ENCODE data around the gene DENND2C.

Gene DENND2C

GRCh38 chr1:114660238-114660637 lies 9.6 kb downstream of the DENND2C start:
- no peak overlapping the region for H3K27ac ChIP-seq
- ChIA-PET CTCF (no interaction called here), POLR2A (ENCODE audit: low non-redundant PET) (interaction anchor here (0.5 kb wide), 1 partner anchor 37 kb away, joined by 4 read pairs; no protein-coding TSS in a partner anchor)
- DNase-seq (ENCODE audit: low spot score), result no peak
- TF ChIP-seq CTCF (conservative IDR thresholded peaks at IDR 0.05; ENCODE audit: low read depth), result no peak

- H3K27ac ChIP-seq, result no peak overlapping the region
- no peak for DNase-seq (ENCODE audit: low spot score)
- CTCF ChIA-PET, result interaction anchor here (0.7 kb wide), 1 partner anchor 9 kb away, joined by 3 read pairs; no protein-coding TSS in a partner anchor
- no peak for TF ChIP-seq CTCF (conservative IDR thresholded peaks at IDR 0.05; ENCODE audit: low read depth)
- POLR2A ChIA-PET (ENCODE audit: low non-redundant PET), result no interaction called here
These were observed 18.0 kb downstream of the DENND2C start for GRCh38 chr1:114651893-114652292.

GRCh38 chr1:114648503-114648902 lies 21.3 kb downstream of the DENND2C start:
- CTCF ChIA-PET, result interaction anchor here (0.6 to 0.7 kb wide), 2 partner anchors 309 to 740 kb away, joined by 4 to 5 read pairs; no protein-coding TSS in a partner anchor
- POLR2A ChIA-PET (ENCODE audit: low non-redundant PET), result no interaction called here
- TF ChIP-seq CTCF (conservative IDR thresholded peaks at IDR 0.05; ENCODE audit: low read depth), result no peak
- H3K27ac ChIP-seq, result no peak overlapping the region
- no peak for DNase-seq (ENCODE audit: low spot score)

- DNase-seq (ENCODE audit: low spot score), result no peak
- CTCF ChIA-PET, result interaction anchor here (0.5 kb wide), 1 partner anchor 16 kb away, joined by 5 read pairs; no protein-coding TSS in a partner anchor
- no peak overlapping the region for H3K27ac ChIP-seq
- POLR2A ChIA-PET (ENCODE audit: low non-redundant PET), result no interaction called here
- no peak for TF ChIP-seq CTCF (conservative IDR thresholded peaks at IDR 0.05; ENCODE audit: low read depth)
These were observed 28.5 kb downstream of the DENND2C start for GRCh38 chr1:114641377-114641776.

- DNase-seq (ENCODE audit: low spot score), result no peak
- ChIA-PET POLR2A (ENCODE audit: low non-redundant PET) (interaction anchor here (0.7 kb wide), 1 partner anchor 40 kb away, joined by 4 read pairs; no protein-coding TSS in a partner anchor), CTCF (interaction anchor here (0.7 to 0.9 kb wide), 2 partner anchors 39 to 956 kb away, joined by 3 to 5 read pairs; no protein-coding TSS in a partner anchor)
- TF ChIP-seq CTCF (conservative IDR thresholded peaks at IDR 0.05; ENCODE audit: low read depth), result no peak
- no peak overlapping the region for H3K27ac ChIP-seq
These were observed 30.9 kb downstream of the DENND2C start for GRCh38 chr1:114638910-114639309.

GRCh38 chr1:114632427-114632826 lies 37.4 kb downstream of the DENND2C start:
- no peak for DNase-seq (ENCODE audit: low spot score)
- TF ChIP-seq CTCF (conservative IDR thresholded peaks at IDR 0.05; ENCODE audit: low read depth), result no peak
- ChIA-PET POLR2A (ENCODE audit: low non-redundant PET) (no interaction called here), CTCF (no interaction called here)
- no peak overlapping the region for H3K27ac ChIP-seq

Measured in RWPE1 (cell line).